ENCODE data around the gene EPHA10. TPM values are rescaled to one million over a fixed set of nuclear protein-coding genes. Genes with fewer than 3 reads are reported as not detected.

EPHA10 gene
- total RNA-seq, 1 experiment from 2014 or later = 7.6 TPM

DNA sequence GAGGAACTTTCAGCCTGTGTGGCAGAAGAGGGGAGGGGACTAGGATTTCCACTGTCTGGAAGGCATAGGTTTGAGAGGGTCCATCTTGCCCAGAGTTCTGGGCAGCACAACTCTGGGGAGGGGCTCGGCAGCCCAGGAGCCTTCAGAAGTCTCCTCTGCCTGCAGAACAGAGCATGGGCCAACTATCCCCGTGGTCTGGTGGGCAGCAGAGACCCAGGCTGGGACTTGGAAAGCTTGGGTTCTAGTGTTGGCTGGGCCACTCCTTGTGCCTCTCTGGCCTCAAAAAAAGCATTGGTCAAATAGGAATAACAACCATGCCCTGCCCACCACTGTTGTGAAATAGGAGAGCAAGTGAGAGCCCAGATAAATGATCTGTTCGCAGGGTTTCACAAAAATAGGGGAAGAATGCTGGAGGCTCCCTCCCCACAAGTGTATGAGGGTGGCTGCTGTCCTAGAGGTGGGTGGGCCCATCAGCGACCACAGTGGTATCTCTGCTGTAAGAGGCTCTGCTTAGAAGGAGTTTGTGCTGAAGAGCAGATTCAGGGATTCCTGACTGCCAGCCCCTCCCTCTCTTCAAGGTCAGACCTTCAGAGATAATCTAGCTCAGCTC lies 8.9 kb downstream of the EPHA10 start:
- no peaks in the 10 kb centered on the region for H3K4me1 ChIP-seq (replicated peaks; ENCODE audit: insufficient read depth)
- POLR2A ChIA-PET (ENCODE audit: unreplicated experiment) = no interaction called here

GRCh38 chr1:37755290-37755689 lies 9.6 kb downstream of the EPHA10 start:
- TF ChIP-seq EZH2 (IDR thresholded peaks at IDR 0.05; ENCODE audit: low read depth) (no peak), CTCF (conservative IDR thresholded peaks at IDR 0.05) (no peak)
- no peaks in the 10 kb centered on the region for H3K9me2 ChIP-seq (ENCODE audit: insufficient read depth)
- H2AFZ ChIP-seq = no peak overlapping the region
- H3K9me3 ChIP-seq (ENCODE audit: insufficient read depth, low read depth) = no peaks in the 10 kb centered on the region
- peaks cover 6% of the 10 kb centered on the region; the same call in 1 of the 2 replicates for H3F3A ChIP-seq (ENCODE audit: insufficient read depth, low read depth)
- no peak overlapping the region for H3K4me3 ChIP-seq
- H3K27me3 ChIP-seq (ENCODE audit: insufficient read depth, low read depth) = peaks cover 30% of the 10 kb centered on the region
- DNase-seq = no peak
- no peaks in the 10 kb centered on the region for H3K4me1 ChIP-seq (replicated peaks; ENCODE audit: insufficient read depth)
- intact Hi-C loops (cut with micrococcal nuclease; ENCODE audit: unreplicated experiment) = loop anchor here (10.0 kb wide), 1 partner anchor 60 kb away; the partner anchor contains the start of gene CDCA8
- ChIA-PET POLR2A (ENCODE audit: unreplicated experiment) (no interaction called here), CTCF (no interaction called here)
- no peaks in the 10 kb centered on the region for H3K36me3 ChIP-seq (ENCODE audit: low read depth)
- no peaks in the 10 kb centered on the region for H3K79me2 ChIP-seq (ENCODE audit: low read depth)
- BruUV-seq (replicated peaks) = no TSS peak
- no peak overlapping the region for H3K27ac ChIP-seq
- no peak overlapping the region for H3K4me2 ChIP-seq
- no peaks in the 10 kb centered on the region for H4K20me1 ChIP-seq (ENCODE audit: insufficient read depth)

More for the DNA sequence above, 8.9 kb downstream of the EPHA10 start:
- H3K4me2 ChIP-seq = no peak overlapping the region
- no peak overlapping the region for H2AFZ ChIP-seq
- no peaks in the 10 kb centered on the region for H3K9me3 ChIP-seq (ENCODE audit: insufficient read depth, low read depth)
- TF ChIP-seq CTCF (conservative IDR thresholded peaks at IDR 0.05) (no peak), EZH2 (IDR thresholded peaks at IDR 0.05; ENCODE audit: low read depth) (no peak)
- H3K27me3 ChIP-seq (ENCODE audit: insufficient read depth, low read depth) = peaks cover 34% of the 10 kb centered on the region
- no peak overlapping the region for H3K27ac ChIP-seq
- no peaks in the 10 kb centered on the region for H3K9me2 ChIP-seq (ENCODE audit: insufficient read depth)
- CTCF ChIA-PET = no interaction called here
- H3F3A ChIP-seq (ENCODE audit: insufficient read depth, low read depth) = peaks cover 6% of the 10 kb centered on the region; the same call in 1 of the 2 replicates
- intact Hi-C loops (cut with micrococcal nuclease; ENCODE audit: unreplicated experiment) = loop anchor here (10.0 kb wide), 1 partner anchor 61 kb away; the partner anchor contains the start of gene CDCA8
- H3K79me2 ChIP-seq (ENCODE audit: low read depth) = no peaks in the 10 kb centered on the region
- no peak overlapping the region for H3K4me3 ChIP-seq
- H4K20me1 ChIP-seq (ENCODE audit: insufficient read depth) = no peaks in the 10 kb centered on the region
- DNase-seq = no peak
- H3K36me3 ChIP-seq (ENCODE audit: low read depth) = no peaks in the 10 kb centered on the region
- no TSS peak for BruUV-seq (replicated peaks)

DNA sequence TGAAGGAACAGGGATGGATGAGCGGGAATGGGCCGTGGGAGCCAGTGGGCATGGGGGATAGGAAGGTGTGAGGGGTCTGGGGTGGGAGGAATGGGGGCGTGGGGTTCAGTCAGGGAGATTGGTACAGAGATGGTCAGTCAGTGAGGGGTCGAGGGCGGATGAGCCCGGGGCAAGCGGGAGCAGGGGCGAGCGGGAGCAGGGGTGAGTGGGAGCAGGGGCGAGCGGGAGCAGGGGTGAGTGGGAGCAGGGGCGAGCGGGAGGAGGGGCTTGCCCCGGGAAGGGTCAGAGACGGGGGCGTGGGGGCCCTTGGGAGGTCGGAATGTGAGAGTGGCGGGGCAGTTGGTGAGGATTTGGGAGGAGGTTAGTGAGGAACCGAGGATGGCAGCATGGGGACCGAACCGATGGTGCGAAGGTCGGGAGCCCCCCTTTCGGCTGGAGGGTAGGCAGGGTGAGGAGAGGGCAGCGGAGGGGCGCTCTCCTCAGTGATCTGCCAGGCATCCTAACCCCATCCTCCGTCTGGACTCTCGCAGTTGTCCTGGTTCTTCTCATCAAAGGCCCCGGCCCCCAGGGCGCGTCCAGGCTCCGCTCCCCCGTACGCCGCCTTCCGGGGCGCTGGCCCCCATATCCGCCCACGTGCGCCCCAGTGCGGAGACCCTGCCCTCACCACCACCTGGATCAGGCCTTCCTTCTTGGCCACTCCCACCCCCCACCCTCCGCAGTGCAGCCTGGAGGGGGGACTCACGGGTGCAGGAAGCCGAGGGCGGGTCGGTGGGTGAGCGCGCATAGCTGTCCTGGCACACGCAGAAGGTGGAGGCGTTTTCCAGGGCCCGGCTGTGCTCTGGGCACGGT lies 11.2 kb downstream of the EPHA10 start:
- no TSS peak for BruUV-seq (replicated peaks)
- peak overlapping the region; percentile 55; the same call in 1 of the 2 replicates for H3K4me3 ChIP-seq
- no peaks in the 10 kb centered on the region for H3K4me1 ChIP-seq (replicated peaks; ENCODE audit: insufficient read depth)
- no peaks in the 10 kb centered on the region for H4K20me1 ChIP-seq (ENCODE audit: insufficient read depth)
- CTCF ChIA-PET = no interaction called here
- peaks cover 6% of the 10 kb centered on the region; the same call in 1 of the 2 replicates for H3F3A ChIP-seq (ENCODE audit: insufficient read depth, low read depth)
- H2AFZ ChIP-seq = no peak overlapping the region
- peak overlapping the region; percentile 81 for H3K4me2 ChIP-seq
- no peaks in the 10 kb centered on the region for H3K79me2 ChIP-seq (ENCODE audit: low read depth)
- no peak for DNase-seq
- H3K27ac ChIP-seq = no peak overlapping the region
- intact Hi-C loops (cut with micrococcal nuclease; ENCODE audit: unreplicated experiment) = loop anchor here (10.0 kb wide), 1 partner anchor 59 kb away; the partner anchor contains the start of gene CDCA8
- TF ChIP-seq EZH2 (IDR thresholded peaks at IDR 0.05; ENCODE audit: low read depth) = no peak
- no peak for TF ChIP-seq CTCF (conservative IDR thresholded peaks at IDR 0.05)
- POLR2A ChIA-PET (ENCODE audit: unreplicated experiment) = no interaction called here
- H3K9me3 ChIP-seq (ENCODE audit: insufficient read depth, low read depth) = no peaks in the 10 kb centered on the region
- no peaks in the 10 kb centered on the region for H3K36me3 ChIP-seq (ENCODE audit: low read depth)
- no peaks in the 10 kb centered on the region for H3K9me2 ChIP-seq (ENCODE audit: insufficient read depth)
- H3K27me3 ChIP-seq (ENCODE audit: insufficient read depth, low read depth) = peaks cover 14% of the 10 kb centered on the region
